SU-DHL-6 (cell line): ENCODE data around the gene MT1G.

ENCODE experiments used
- H2AFZ ChIP-seq: fragments of 200-600 bp; sonication (generic); 2 replicates; pipeline ENCODE4 v1.6.1; 2014; ENCODE audit warnings: low read depth, mild to moderate bottlenecking, moderate library complexity, mixed read lengths, antibody characterized with exemption, low read length; ENCODE audit not compliant: severe bottlenecking
- H3F3A ChIP-seq: fragments of 200-600 bp; shearing (Covaris generic); 2 replicates; pipeline ENCODE4 v1.6.0; 2016; ENCODE audit warnings: antibody characterized with exemption, mild to moderate bottlenecking; ENCODE audit not compliant: insufficient read depth
- H3K27ac ChIP-seq: fragments of 200-600 bp; sonication (generic); 2 replicates; pipeline ENCODE4 v1.5.1; 2016; ENCODE audit warnings: low read depth, mild to moderate bottlenecking, low read length, moderate library complexity, mixed read lengths
- H3K27me3 ChIP-seq: fragments of 200-600 bp; sonication (generic), shearing (Covaris generic); 2 replicates; pipeline ENCODE4 v1.6.0; 2014; ENCODE audit warnings: mild to moderate bottlenecking, low read length
- H3K36me3 ChIP-seq: fragments of 200-600 bp; sonication (generic); 2 replicates; pipeline ENCODE4 v1.6.1; 2014; ENCODE audit warnings: mild to moderate bottlenecking, low read length, mixed read lengths
- H3K4me2 ChIP-seq: fragments of 300-600, 200-600 bp; shearing (Covaris generic), sonication (generic); 2 replicates; pipeline ENCODE4 v1.6.0; 2014; ENCODE audit warnings: low read length, low read depth, mild to moderate bottlenecking; ENCODE audit not compliant: poor library complexity, severe bottlenecking
- H3K4me3 ChIP-seq: fragments of 200-600 bp; sonication (generic); 2 replicates; pipeline ENCODE4 v1.5.1; 2014; ENCODE audit warnings: antibody characterized with exemption, low read length, mild to moderate bottlenecking, mixed read lengths; ENCODE audit not compliant: insufficient read depth, poor library complexity, severe bottlenecking
- H3K79me2 ChIP-seq: fragments of 200-600 bp; sonication (generic); 2 replicates; pipeline ENCODE4 v1.6.1; 2014; ENCODE audit warnings: mild to moderate bottlenecking, low read length, moderate library complexity; ENCODE audit not compliant: insufficient read depth
- H3K9ac ChIP-seq: fragments of 200-600 bp; sonication (generic); 2 replicates; pipeline ENCODE4 v1.7.0; 2014; ENCODE audit warnings: mild to moderate bottlenecking, low read length
- H3K9me2 ChIP-seq: fragments of 200-600 bp; sonication (generic); replicated peaks from 2 replicates; pipeline ENCODE4 v1.6.1; 2014; ENCODE audit warnings: low read length; ENCODE audit not compliant: insufficient read depth
- H3K9me3 ChIP-seq: fragments of 200-600 bp; sonication (generic); 2 replicates; pipeline ENCODE4 v1.6.1; 2014; ENCODE audit warnings: low read length, mixed read lengths; ENCODE audit not compliant: insufficient read depth
- H4K20me1 ChIP-seq: fragments of 200-600 bp; sonication (generic); 2 replicates; pipeline ENCODE4 v1.6.1; 2014; ENCODE audit warnings: low read depth, mild to moderate bottlenecking, antibody characterized with exemption, low read length, moderate library complexity, mixed read lengths
- EZH2phosphoT487 ChIP-seq: fragments of 200-600 bp; sonication (generic), shearing (Covaris generic); conservative IDR thresholded peaks from 2 replicates; pipeline ENCODE4 v1.6.1; 2018; ENCODE audit warnings: mild to moderate bottlenecking, antibody characterized with exemption, low read length, moderate library complexity, mixed read lengths
- TF ChIP-seq, protein P1 (sequence below): fragments of 200-600 bp; sonication (generic); IDR thresholded peaks from one replicate; pipeline ENCODE4 v1.5.1; 2017; ENCODE audit warnings: antibody characterized with exemption, mild to moderate bottlenecking, low read length, moderate library complexity; ENCODE audit not compliant: insufficient read depth, poor library complexity, severe bottlenecking

Gene MT1G

DNA sequence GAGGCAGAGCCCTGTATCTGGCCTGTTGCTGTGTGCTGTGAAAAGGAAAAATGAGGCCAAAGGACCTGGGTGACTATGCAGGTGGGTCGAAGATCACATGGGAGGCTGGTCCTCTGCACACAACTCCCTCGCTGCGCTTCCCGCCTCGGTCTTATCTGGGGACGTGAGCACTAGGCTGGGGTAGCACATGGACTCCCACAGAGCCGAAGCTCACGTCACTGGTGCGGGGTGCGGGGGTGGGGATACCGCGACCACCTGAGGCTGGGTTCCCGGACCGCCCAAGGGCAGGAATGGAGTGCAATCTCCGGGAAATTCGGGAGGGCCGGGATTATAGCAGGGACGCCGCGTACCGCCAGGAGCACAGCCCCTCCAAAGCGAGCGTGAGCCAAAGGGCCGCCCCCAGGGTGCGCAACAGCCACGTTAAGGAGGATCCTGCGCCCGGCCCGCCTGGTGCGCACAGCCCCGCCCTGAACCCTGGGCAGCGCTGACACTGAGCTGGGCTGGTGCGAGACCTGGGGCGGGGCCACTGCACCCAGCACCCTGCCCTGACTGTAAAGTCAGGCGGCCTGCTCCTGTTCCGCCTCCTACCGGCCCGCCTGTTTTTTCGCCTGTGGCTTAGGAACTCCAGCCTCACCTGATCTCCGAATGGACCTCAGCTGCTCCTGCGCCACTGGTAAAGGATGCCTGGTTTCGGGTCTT lies 24.6 kb downstream of the MT1G start:
- Histone ChIP-seq H3K9ac (no peak overlapping the region), H4K20me1 (no peaks in the 10 kb centered on the region), H3K27ac (no peak overlapping the region), H3K27me3 (no peaks in the 10 kb centered on the region), H3K4me2 (peak overlapping the region; percentile 12), H3K79me2 (no peaks in the 10 kb centered on the region), H3F3A (no peaks in the 10 kb centered on the region), H3K9me3 (no peaks in the 10 kb centered on the region), H3K36me3 (no peaks in the 10 kb centered on the region), H2AFZ (no peak overlapping the region), H3K4me3 (no peak overlapping the region), H3K9me2 (no peaks in the 10 kb centered on the region)
- no peak for TF ChIP-seq EZH2phosphoT487
- TF ChIP-seq, protein P1, sequence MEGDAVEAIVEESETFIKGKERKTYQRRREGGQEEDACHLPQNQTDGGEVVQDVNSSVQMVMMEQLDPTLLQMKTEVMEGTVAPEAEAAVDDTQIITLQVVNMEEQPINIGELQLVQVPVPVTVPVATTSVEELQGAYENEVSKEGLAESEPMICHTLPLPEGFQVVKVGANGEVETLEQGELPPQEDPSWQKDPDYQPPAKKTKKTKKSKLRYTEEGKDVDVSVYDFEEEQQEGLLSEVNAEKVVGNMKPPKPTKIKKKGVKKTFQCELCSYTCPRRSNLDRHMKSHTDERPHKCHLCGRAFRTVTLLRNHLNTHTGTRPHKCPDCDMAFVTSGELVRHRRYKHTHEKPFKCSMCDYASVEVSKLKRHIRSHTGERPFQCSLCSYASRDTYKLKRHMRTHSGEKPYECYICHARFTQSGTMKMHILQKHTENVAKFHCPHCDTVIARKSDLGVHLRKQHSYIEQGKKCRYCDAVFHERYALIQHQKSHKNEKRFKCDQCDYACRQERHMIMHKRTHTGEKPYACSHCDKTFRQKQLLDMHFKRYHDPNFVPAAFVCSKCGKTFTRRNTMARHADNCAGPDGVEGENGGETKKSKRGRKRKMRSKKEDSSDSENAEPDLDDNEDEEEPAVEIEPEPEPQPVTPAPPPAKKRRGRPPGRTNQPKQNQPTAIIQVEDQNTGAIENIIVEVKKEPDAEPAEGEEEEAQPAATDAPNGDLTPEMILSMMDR: no peak

DNA sequence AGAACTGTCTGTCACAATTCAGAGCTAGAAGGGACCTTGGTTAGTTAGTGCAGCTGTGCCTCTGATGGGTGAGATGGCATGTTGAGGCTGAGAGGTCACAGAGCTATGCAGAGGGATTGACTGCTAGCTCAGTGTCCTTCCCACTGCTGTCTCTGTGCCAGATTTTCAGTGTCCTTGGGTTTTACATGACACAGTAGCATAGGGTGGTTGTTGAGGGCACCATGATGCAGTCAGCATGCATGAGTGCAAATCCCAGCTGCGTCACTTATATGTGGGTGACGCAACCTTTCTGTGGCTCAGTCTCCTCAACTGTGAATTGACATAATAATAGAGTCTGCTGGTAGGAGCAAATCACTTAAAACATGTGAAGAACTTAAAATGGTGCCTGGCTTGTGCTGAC lies 26.7 kb downstream of the MT1G start:
- H3K9me3 ChIP-seq: no peaks in the 10 kb centered on the region
- no peaks in the 10 kb centered on the region for H3K79me2 ChIP-seq
- no peaks in the 10 kb centered on the region for H3K9me2 ChIP-seq
- H3K36me3 ChIP-seq: no peaks in the 10 kb centered on the region
- no peak overlapping the region for H3K4me2 ChIP-seq
- H4K20me1 ChIP-seq: no peaks in the 10 kb centered on the region
- no peaks in the 10 kb centered on the region for H3F3A ChIP-seq
- H3K27ac ChIP-seq: no peak overlapping the region
- H2AFZ ChIP-seq: no peak overlapping the region
- no peak overlapping the region for H3K4me3 ChIP-seq
- H3K9ac ChIP-seq: no peak overlapping the region
- no peaks in the 10 kb centered on the region for H3K27me3 ChIP-seq
- TF ChIP-seq EZH2phosphoT487: no peak
- TF ChIP-seq, protein P1: no peak

DNA sequence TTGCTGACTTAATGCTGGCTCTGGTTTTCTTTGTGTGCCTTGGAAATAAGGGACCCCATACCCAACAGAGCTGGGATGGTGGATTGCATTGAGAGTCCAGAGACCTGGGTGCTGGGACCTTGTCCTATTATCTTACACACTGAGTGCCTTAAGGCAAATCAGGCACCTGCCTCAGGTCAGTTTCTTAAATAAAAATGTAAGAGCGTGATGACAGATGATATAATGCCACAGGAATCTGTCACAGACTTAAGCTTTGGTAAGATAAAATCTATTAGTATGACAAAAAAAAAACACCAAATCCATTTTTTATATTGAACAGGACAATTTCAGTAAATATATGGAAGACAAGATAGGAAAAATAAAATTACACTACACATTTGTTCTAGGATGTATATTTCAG lies 27.8 kb downstream of the MT1G start:
- no peaks in the 10 kb centered on the region for H3K27me3 ChIP-seq
- TF ChIP-seq EZH2phosphoT487: no peak
- TF ChIP-seq, protein P1: no peak

DNA sequence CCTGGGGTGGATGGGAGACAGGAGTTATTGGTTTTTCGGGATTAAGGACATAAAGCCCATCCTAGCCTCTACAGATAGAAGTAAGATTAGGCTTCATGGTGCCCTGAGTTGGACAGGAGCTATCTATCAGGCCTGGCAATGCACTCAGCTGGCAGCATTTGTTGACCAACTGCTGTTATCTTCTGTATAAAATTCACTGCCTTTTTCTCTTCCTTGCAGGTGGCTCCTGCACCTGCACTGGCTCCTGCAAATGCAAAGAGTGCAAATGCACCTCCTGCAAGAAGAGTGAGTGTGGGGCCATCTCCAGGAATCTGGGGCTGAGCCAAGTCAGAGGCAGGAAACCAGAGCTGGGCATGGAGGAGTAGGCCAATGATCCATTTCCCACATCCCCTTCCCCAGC lies 28.8 kb downstream of the MT1G start:
- Histone ChIP-seq H3K4me2 (no peak overlapping the region), H3K27me3 (no peaks in the 10 kb centered on the region), H3K27ac (no peak overlapping the region)

More for the DNA sequence above, 27.8 kb downstream of the MT1G start:
- no peak overlapping the region for H3K27ac ChIP-seq
- no peaks in the 10 kb centered on the region for H3K9me3 ChIP-seq
- H3F3A ChIP-seq: no peaks in the 10 kb centered on the region
- H3K79me2 ChIP-seq: no peaks in the 10 kb centered on the region
- H3K9me2 ChIP-seq: no peaks in the 10 kb centered on the region
- no peak overlapping the region for H2AFZ ChIP-seq
- H3K36me3 ChIP-seq: no peaks in the 10 kb centered on the region
- no peak overlapping the region for H3K9ac ChIP-seq
- H3K4me3 ChIP-seq: no peak overlapping the region
- no peak overlapping the region for H3K4me2 ChIP-seq
- no peaks in the 10 kb centered on the region for H4K20me1 ChIP-seq

More for the DNA sequence above, 28.8 kb downstream of the MT1G start:
- Histone ChIP-seq H3K9me2 (no peaks in the 10 kb centered on the region), H4K20me1 (no peaks in the 10 kb centered on the region), H3K79me2 (no peaks in the 10 kb centered on the region), H3K36me3 (no peaks in the 10 kb centered on the region), H3F3A (no peaks in the 10 kb centered on the region), H3K4me3 (no peak overlapping the region), H2AFZ (no peak overlapping the region), H3K9me3 (no peaks in the 10 kb centered on the region), H3K9ac (no peak overlapping the region)
- TF ChIP-seq, protein P1: no peak
- no peak for TF ChIP-seq EZH2phosphoT487
